WI38 (cell line): ENCODE data around the gene TNFSF8.

Experiments
- H3K4me3 ChIP-seq: 2 replicates; pipeline ENCODE4 v1.5.1; 2011; ENCODE audit warnings: low read depth, mild to moderate bottlenecking, control low read depth, low read length
- TF ChIP-seq, protein P1 (sequence below): IDR thresholded peaks from 2 replicates; pipeline ENCODE4 v1.5.1; 2012; ENCODE audit warnings: low read depth, mild to moderate bottlenecking, control low read depth, low read length

The TNFSF8 gene, protein sequence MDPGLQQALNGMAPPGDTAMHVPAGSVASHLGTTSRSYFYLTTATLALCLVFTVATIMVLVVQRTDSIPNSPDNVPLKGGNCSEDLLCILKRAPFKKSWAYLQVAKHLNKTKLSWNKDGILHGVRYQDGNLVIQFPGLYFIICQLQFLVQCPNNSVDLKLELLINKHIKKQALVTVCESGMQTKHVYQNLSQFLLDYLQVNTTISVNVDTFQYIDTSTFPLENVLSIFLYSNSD

DNA sequence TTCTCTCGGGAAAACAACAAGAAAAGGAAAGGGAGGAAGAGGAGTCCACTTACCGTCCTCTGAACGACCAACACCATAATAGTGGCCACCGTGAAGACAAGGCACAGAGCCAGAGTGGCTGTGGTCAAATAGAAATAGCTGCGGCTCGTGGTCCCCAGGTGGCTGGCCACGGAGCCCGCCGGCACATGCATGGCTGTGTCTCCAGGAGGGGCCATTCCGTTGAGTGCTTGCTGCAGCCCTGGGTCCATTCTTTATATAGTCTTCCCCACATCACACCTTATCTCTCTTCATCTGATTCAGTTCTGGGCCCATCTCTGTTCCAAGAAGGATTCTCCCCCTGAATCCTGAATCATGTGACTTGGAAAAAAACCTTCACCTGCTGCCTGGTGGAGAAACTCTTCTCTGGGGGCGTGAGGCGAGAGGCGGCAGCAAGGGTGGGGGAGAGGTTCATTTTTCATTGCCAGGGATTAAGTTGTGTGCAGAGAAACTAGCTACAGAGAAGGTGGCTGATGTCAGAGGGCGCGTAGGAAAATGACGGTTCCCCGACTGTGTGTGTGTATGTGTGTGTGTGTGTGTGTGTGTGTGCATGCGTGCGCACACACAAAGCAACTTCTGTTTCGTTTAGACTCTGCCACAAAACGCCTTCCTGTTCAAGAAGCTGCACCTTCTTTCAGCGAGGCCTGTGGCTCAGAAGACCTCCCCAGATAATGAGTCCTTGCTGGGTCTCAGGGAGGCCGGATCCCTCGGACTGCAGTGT, at the start of gene TNFSF8:
TNFSF8 (minus strand) TSS at position 536 of the 757 bp plus-strand sequence; CDS start at position 248, 288 bp downstream.
- H3K4me3 ChIP-seq, result no peak within 1 kb of the TSS
- TF ChIP-seq, protein P1, sequence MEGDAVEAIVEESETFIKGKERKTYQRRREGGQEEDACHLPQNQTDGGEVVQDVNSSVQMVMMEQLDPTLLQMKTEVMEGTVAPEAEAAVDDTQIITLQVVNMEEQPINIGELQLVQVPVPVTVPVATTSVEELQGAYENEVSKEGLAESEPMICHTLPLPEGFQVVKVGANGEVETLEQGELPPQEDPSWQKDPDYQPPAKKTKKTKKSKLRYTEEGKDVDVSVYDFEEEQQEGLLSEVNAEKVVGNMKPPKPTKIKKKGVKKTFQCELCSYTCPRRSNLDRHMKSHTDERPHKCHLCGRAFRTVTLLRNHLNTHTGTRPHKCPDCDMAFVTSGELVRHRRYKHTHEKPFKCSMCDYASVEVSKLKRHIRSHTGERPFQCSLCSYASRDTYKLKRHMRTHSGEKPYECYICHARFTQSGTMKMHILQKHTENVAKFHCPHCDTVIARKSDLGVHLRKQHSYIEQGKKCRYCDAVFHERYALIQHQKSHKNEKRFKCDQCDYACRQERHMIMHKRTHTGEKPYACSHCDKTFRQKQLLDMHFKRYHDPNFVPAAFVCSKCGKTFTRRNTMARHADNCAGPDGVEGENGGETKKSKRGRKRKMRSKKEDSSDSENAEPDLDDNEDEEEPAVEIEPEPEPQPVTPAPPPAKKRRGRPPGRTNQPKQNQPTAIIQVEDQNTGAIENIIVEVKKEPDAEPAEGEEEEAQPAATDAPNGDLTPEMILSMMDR, result no peak

GRCh38 chr9:114973216-114973615, 42.8 kb upstream of the TNFSF8 start:
- TF ChIP-seq, protein P1, result no peak

GRCh38 chr9:114972510-114973136, 42.2 kb upstream of the TNFSF8 start:
- TF ChIP-seq, protein P1, result no peak
- no peak overlapping the region for H3K4me3 ChIP-seq

More at GRCh38 chr9:114973216-114973615, 42.8 kb upstream of the TNFSF8 start:
- no peak overlapping the region for H3K4me3 ChIP-seq

DNA sequence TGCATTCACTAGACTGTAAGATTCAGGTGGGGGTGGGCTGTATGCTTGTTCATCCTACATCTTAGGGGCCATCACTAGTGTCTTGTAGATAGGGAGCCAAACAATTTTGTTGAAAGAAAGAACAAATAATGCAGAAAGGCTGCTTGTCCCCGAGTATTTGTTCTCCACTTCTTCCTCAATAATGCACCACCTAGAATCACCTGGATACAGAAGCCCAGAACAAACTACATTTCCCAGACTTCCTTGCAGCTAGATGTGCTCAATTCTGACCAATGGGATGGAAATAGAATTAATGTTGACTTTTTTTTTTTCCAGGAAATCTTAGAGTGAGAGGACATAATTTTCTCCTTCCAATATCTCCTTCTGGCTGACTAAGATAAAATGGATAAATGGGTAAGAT, 38.9 kb upstream of the TNFSF8 start:
- TF ChIP-seq, protein P1, result no peak

GRCh38 chr9:114968671-114969070, 38.3 kb upstream of the TNFSF8 start:
- no peak overlapping the region for H3K4me3 ChIP-seq
- TF ChIP-seq, protein P1, result no peak

More for the DNA sequence above, 38.9 kb upstream of the TNFSF8 start:
- no peak overlapping the region for H3K4me3 ChIP-seq

GRCh38 chr9:114965564-114965963, 35.2 kb upstream of the TNFSF8 start:
- TF ChIP-seq, protein P1, result no peak
- H3K4me3 ChIP-seq, result no peak overlapping the region

DNA sequence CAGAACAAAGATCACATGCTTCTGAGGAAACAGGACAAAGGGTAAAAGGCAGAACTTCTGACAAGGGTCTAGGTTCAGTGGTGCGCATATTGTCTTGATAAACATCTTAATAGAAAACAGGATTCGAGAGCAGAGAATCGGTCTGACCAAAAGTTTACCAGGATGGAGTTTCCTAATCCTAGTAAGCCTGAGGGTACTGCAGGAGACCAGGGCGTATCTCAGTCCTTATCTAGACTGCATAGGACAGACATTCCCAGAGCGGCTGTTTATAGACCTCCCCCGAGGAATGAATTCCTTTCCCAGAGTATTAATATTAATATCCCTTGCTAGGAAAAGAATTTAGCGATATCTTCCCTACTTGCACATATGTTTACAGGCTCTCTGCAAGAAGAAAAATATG, 32.4 kb upstream of the TNFSF8 start:
- TF ChIP-seq, protein P1, result no peak
- H3K4me3 ChIP-seq, result no peak overlapping the region
